Measurements from ENCODE around the gene CCND1.

Gene CCND1

DNA sequence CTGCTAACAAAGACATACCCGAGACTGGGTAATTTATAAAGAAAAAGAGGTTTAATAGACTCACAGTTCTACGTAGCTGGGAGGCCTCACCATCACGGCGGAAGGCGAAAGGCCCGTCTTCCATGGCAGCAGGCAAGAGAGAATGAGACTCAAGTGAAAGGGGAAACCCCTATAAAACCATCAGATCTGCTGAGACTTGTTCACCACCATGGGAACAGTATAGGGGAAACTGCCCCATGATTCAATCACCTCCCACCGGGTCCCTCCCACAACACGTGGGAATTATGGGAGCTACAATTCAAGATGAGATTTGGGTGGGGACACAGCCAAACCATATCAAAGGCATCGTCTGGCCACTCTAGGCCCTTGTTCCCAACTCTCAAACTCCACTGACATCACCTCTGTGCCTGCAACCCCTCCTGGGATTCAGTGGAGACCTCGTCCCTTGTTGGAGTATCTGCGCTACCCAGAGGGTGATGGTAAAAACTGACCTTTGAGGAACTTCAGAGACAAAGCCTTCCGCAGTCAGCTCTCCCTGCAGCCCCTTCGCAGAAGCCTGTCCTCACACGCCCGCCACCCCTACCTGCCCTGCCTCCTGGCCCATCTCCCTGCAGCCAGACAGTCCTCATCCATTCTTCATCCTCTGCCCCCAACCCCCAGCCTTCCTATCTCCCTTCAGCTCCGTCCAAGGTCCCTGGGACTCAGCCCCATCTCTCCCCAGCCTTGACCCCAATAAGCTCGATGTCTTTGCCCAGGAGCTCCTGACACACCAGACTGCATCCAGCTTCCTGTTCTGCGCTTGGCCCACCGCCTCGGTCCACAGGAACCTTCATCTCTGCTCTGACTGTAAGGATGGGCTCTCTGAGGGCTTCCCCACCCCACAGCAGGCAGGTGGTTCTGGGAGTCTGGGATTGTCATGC is 15.8 kb downstream of the CCND1 start:
- TF ChIP-seq EZH2phosphoT487 (IDR thresholded peaks at IDR 0.05; ENCODE audit: borderline replicate concordance, low read length) = no peak
- TF ChIP-seq, protein P1, sequence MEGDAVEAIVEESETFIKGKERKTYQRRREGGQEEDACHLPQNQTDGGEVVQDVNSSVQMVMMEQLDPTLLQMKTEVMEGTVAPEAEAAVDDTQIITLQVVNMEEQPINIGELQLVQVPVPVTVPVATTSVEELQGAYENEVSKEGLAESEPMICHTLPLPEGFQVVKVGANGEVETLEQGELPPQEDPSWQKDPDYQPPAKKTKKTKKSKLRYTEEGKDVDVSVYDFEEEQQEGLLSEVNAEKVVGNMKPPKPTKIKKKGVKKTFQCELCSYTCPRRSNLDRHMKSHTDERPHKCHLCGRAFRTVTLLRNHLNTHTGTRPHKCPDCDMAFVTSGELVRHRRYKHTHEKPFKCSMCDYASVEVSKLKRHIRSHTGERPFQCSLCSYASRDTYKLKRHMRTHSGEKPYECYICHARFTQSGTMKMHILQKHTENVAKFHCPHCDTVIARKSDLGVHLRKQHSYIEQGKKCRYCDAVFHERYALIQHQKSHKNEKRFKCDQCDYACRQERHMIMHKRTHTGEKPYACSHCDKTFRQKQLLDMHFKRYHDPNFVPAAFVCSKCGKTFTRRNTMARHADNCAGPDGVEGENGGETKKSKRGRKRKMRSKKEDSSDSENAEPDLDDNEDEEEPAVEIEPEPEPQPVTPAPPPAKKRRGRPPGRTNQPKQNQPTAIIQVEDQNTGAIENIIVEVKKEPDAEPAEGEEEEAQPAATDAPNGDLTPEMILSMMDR (IDR thresholded peaks at IDR 0.05; ENCODE audit: low read depth, low read length, poor library complexity, severe bottlenecking) = no peak
- no peaks in the 10 kb centered on the region for H3K4me1 ChIP-seq (ENCODE audit: control insufficient read depth, low read length)
- no peaks in the 10 kb centered on the region for H3K36me3 ChIP-seq (ENCODE audit: control insufficient read depth, low read length)
- H3K79me2 ChIP-seq (ENCODE audit: control insufficient read depth, low read length) = no peaks in the 10 kb centered on the region
- H3K4me3 ChIP-seq (ENCODE audit: low read length) = no peak overlapping the region
- no peaks in the 10 kb centered on the region for H3K27me3 ChIP-seq (ENCODE audit: control insufficient read depth, low read length)
- H3K4me2 ChIP-seq (ENCODE audit: low read length) = no peak overlapping the region
- H3K27ac ChIP-seq (ENCODE audit: low read depth, low read length) = no peak overlapping the region
- H4K20me1 ChIP-seq (ENCODE audit: control insufficient read depth, insufficient read depth, low read depth, low read length) = no peaks in the 10 kb centered on the region
- no peaks in the 10 kb centered on the region for H3K9me3 ChIP-seq (ENCODE audit: control insufficient read depth, insufficient read depth, low read length)
- no peaks in the 10 kb centered on the region for H3F3A ChIP-seq (ENCODE audit: control insufficient read depth, insufficient read depth)
- H3K9me2 ChIP-seq (replicated peaks; ENCODE audit: control insufficient read depth, low read length) = no peaks in the 10 kb centered on the region

DNA sequence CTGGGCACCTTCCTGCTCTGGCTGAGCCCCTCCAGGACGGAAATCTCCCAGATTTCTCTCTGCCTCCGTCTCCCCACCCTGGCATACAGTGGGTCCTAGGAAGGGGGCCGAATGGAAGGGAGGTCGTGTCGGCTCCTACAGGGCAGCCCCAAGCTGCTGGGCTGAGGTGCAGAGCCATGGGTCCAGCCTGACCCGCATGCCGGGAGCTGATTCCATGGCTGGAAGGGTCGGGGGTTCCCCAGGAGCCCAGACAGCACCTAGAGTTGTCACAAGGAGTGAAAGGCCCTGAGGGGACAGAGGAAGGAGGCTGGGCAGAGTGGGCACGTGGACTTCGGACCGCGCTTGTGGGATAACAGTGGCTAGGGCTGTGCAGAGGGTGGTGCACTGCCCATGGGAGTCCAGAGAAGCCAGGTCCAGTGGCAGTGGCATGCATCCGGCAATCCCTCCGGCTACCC is 16.5 kb downstream of the CCND1 start:
- no peak for TF ChIP-seq EZH2phosphoT487 (IDR thresholded peaks at IDR 0.05; ENCODE audit: borderline replicate concordance, low read length)
- TF ChIP-seq, protein P1 (IDR thresholded peaks at IDR 0.05; ENCODE audit: low read depth, low read length, poor library complexity, severe bottlenecking) = no peak
- H3K27me3 ChIP-seq (ENCODE audit: control insufficient read depth, low read length) = no peaks in the 10 kb centered on the region
- H3K36me3 ChIP-seq (ENCODE audit: control insufficient read depth, low read length) = no peaks in the 10 kb centered on the region
- no peaks in the 10 kb centered on the region for H3K9me3 ChIP-seq (ENCODE audit: control insufficient read depth, insufficient read depth, low read length)
- no peaks in the 10 kb centered on the region for H3K79me2 ChIP-seq (ENCODE audit: control insufficient read depth, low read length)
- H3K27ac ChIP-seq (ENCODE audit: low read depth, low read length) = no peak overlapping the region
- no peak overlapping the region for H3K4me2 ChIP-seq (ENCODE audit: low read length)
- H3K9me2 ChIP-seq (replicated peaks; ENCODE audit: control insufficient read depth, low read length) = no peaks in the 10 kb centered on the region
- H3F3A ChIP-seq (ENCODE audit: control insufficient read depth, insufficient read depth) = no peaks in the 10 kb centered on the region
- no peaks in the 10 kb centered on the region for H3K4me1 ChIP-seq (ENCODE audit: control insufficient read depth, low read length)
- H3K4me3 ChIP-seq (ENCODE audit: low read length) = no peak overlapping the region
- H4K20me1 ChIP-seq (ENCODE audit: control insufficient read depth, insufficient read depth, low read depth, low read length) = no peaks in the 10 kb centered on the region

DNA sequence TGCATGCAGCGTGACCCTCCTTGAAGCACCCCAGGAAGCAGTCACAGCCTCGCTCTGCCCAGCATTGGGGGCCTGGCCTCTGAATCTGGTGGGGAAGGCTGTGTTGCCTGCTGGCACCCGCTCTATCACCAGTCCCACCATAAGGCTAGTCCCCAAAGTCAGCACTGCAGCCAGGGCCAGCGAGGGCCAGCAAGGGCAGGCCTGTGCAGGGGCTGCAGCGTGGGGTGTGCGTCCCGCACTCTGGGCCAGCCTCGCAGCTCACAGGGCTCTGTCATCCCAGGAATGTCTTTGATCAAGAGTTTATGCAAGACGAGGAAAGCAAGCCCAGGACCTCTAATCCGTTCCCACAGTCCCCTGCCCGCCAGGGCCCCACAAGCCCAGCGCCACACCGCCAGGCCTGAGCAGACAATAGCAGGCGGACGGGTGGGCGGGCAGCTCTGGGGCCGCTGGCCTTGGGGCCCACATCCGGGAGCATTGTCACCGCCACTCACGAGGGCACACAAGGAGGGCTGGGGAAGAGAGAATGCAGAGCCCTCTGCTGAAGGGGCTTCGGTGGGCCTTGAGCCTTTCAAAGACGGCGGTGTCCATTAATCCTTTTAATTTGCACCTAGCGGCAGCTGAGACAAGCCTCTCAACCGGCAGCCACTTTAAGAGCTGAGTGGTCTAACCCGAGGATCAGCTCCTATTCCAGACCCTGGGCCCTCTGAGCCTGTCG is 17.1 kb downstream of the CCND1 start:
- TF ChIP-seq, protein P1 (IDR thresholded peaks at IDR 0.05; ENCODE audit: low read depth, low read length, poor library complexity, severe bottlenecking) = no peak
- TF ChIP-seq EZH2phosphoT487 (IDR thresholded peaks at IDR 0.05; ENCODE audit: borderline replicate concordance, low read length) = no peak
- Histone ChIP-seq H3K27me3 (ENCODE audit: control insufficient read depth, low read length) (no peaks in the 10 kb centered on the region), H3K4me1 (ENCODE audit: control insufficient read depth, low read length) (no peaks in the 10 kb centered on the region), H3K4me2 (ENCODE audit: low read length) (no peak overlapping the region), H3K79me2 (ENCODE audit: control insufficient read depth, low read length) (no peaks in the 10 kb centered on the region), H3K9me2 (replicated peaks; ENCODE audit: control insufficient read depth, low read length) (no peaks in the 10 kb centered on the region), H3F3A (ENCODE audit: control insufficient read depth, insufficient read depth) (no peaks in the 10 kb centered on the region), H3K4me3 (ENCODE audit: low read length) (no peak overlapping the region), H3K9me3 (ENCODE audit: control insufficient read depth, insufficient read depth, low read length) (no peaks in the 10 kb centered on the region), H3K27ac (ENCODE audit: low read depth, low read length) (no peak overlapping the region), H4K20me1 (ENCODE audit: control insufficient read depth, insufficient read depth, low read depth, low read length) (no peaks in the 10 kb centered on the region), H3K36me3 (ENCODE audit: control insufficient read depth, low read length) (no peaks in the 10 kb centered on the region)

Data from DOHH2 (cell line).